ENCODE results near the gene IFT88. TPM values are rescaled to one million over a fixed set of nuclear protein-coding genes. Genes with fewer than 3 reads are reported as not detected.
A peak's percentile ranks its signal among the peaks of the same experiment; 100 is the strongest.

Gene IFT88
- polyA plus RNA-seq, 1 experiment: 3.8 TPM

DNA sequence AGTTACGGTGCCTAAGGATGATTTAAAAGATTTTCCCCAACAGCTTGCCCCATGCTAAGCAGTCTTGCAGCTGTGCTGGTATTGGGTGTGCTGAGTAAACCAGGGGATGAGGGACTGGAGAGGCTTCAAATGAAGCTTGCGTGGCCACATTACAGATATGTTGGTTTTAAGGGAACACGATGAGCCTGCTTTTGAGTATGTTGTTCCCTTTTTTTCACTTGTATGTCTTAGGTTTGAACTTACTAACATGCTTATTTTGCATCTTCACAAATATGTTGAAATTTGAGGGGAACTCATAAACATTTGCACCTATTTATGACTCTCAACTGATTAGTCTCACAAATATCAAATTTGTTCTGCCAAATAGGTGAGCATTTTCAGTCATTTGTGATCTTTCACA lies 134.5 kb downstream of the IFT88 start:
- no peak for DNase-seq (ENCODE audit: low read depth)
- CTCF ChIA-PET: interaction anchor here (0.7 to 4.5 kb wide), 3 partner anchors 11 to 127 kb away, joined by 3 to 18 read pairs (median 4); no protein-coding TSS in a partner anchor
- H3K4me3 ChIP-seq (ENCODE audit: low read depth, low read length): no peak overlapping the region
- H3K36me3 ChIP-seq (ENCODE audit: control insufficient read depth, insufficient read depth, low read length): no peaks in the 10 kb centered on the region
- no peaks in the 10 kb centered on the region for H3K27me3 ChIP-seq (ENCODE audit: control insufficient read depth, insufficient read depth, low read length)
- POLR2A ChIA-PET: no interaction called here
- TF ChIP-seq, protein P1, sequence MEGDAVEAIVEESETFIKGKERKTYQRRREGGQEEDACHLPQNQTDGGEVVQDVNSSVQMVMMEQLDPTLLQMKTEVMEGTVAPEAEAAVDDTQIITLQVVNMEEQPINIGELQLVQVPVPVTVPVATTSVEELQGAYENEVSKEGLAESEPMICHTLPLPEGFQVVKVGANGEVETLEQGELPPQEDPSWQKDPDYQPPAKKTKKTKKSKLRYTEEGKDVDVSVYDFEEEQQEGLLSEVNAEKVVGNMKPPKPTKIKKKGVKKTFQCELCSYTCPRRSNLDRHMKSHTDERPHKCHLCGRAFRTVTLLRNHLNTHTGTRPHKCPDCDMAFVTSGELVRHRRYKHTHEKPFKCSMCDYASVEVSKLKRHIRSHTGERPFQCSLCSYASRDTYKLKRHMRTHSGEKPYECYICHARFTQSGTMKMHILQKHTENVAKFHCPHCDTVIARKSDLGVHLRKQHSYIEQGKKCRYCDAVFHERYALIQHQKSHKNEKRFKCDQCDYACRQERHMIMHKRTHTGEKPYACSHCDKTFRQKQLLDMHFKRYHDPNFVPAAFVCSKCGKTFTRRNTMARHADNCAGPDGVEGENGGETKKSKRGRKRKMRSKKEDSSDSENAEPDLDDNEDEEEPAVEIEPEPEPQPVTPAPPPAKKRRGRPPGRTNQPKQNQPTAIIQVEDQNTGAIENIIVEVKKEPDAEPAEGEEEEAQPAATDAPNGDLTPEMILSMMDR (IDR thresholded peaks at IDR 0.05; ENCODE audit: insufficient read depth, low read depth, low read length): no peak

DNA sequence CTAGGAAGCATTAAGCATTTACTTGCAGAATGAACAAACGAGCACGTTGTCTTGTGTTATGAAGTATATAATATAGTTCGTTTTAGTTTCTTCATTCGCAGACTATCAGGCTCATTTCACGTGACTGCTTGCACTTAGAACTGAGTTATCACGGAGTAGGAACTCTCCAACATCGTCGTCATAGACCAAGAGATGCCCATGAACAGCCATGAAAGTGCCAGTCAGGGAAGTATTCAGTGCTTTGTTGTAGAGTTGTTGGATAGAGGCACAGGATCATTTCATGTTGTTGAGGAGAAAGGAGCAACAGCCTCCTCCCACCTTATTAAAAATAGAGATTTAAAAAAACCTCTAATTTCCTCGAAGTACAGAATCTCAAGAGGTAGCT lies 135.6 kb downstream of the IFT88 start:
- POLR2A ChIA-PET: no interaction called here

DNA sequence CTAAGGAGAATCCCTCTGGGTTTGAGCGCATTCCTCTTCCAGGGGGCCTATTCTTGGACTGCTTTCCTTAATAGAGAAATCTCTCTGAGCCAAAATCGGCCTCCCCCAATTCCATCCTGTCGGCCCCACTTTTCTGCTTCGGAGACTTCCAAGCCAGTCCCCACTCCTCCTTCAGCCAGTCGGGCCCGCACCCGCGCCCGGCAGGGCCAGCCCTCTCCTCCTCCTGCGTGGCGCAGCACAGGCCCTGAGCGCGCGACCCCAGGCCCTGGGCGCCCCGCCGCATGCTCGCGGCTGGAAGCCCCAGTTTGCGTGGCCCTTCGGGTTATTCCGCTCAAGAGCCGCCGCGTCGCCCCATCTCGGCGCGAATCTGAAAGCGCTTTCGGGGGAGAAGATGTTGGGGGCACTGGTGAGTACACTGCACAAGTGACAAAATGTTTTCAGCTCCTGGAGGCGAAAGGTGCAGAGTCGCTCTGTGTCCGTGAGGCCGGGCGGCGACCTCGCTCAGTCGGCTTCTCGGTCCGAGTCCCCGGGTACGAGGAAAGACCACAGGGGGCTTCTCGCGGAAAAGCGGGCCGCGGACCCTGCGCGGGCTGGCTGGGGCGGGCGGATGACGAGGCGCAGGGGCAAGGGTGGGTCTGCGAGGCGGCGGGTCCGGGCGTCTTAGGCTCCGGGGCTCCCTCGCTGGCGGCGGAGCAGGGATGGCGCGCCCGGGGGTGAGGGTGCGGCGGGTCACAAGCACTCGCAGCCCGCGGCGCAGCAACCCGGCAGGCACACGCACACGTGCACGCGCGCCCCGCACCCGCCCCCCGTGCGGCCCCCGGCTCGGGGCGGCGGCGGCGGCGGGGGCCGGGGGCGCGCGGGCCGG lies 136.2 kb downstream of the IFT88 start, which contains the start of gene IL17D:
IL17D (plus strand) TSS at position 785 of the 865 bp plus-strand sequence. CDS start 303 bp downstream, outside the sequence.
- H3K36me3 ChIP-seq (ENCODE audit: control insufficient read depth, insufficient read depth, low read length): no peaks in the 10 kb centered on the region
- CTCF ChIA-PET: interaction anchor here (0.6 to 4.5 kb wide), 14 partner anchors 11 to 774 kb away, joined by 3 to 18 read pairs (median 3); no protein-coding TSS in a partner anchor
- TF ChIP-seq, protein P1 (IDR thresholded peaks at IDR 0.05; ENCODE audit: insufficient read depth, low read depth, low read length): peak; percentile 2; the same call in 1 of the 2 replicates
- peak within 1 kb of the TSS; percentile 57 for H3K4me3 ChIP-seq (ENCODE audit: low read depth, low read length)
- H3K27me3 ChIP-seq (ENCODE audit: control insufficient read depth, insufficient read depth, low read length): no peaks in the 10 kb centered on the region
- no peak for DNase-seq (ENCODE audit: low read depth)
- POLR2A ChIA-PET: no interaction called here

More for the DNA sequence above, 135.6 kb downstream of the IFT88 start:
- no peaks in the 10 kb centered on the region for H3K27me3 ChIP-seq (ENCODE audit: control insufficient read depth, insufficient read depth, low read length)
- H3K4me3 ChIP-seq (ENCODE audit: low read depth, low read length): peak overlapping the region; percentile 57
- TF ChIP-seq, protein P1 (IDR thresholded peaks at IDR 0.05; ENCODE audit: insufficient read depth, low read depth, low read length): no peak
- no peaks in the 10 kb centered on the region for H3K36me3 ChIP-seq (ENCODE audit: control insufficient read depth, insufficient read depth, low read length)
- DNase-seq (ENCODE audit: low read depth): no peak
- CTCF ChIA-PET: interaction anchor here (0.7 to 4.5 kb wide), 5 partner anchors 12 to 775 kb away, joined by 3 to 18 read pairs (median 3); no protein-coding TSS in a partner anchor

DNA sequence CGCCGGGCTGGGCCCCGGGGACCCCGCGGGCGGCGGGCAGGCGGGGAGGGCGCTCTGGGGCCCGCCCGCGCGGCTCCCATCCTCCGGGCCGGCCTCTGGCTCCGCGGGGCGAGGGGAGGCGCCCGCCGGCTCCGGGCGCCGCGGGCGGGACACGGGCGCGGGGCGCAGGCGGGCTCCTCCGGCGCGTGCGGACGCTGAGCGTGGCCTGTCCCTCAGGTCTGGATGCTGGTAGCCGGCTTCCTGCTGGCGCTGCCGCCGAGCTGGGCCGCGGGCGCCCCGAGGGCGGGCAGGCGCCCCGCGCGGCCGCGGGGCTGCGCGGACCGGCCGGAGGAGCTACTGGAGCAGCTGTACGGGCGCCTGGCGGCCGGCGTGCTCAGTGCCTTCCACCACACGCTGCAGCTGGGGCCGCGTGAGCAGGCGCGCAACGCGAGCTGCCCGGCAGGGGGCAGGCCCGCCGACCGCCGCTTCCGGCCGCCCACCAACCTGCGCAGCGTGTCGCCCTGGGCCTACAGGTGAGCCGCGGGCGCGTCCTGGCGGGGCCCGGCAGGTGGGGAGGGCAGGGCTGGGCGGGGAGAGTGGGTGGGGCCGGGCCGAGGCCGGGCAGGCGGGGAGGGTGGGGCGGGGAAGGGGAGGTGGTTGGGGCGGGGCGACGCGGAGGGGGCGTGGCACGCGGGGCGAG lies 137.0 kb downstream of the IFT88 start:
- no peaks in the 10 kb centered on the region for H3K36me3 ChIP-seq (ENCODE audit: control insufficient read depth, insufficient read depth, low read length)
- DNase-seq (ENCODE audit: low read depth): no peak
- H3K27me3 ChIP-seq (ENCODE audit: control insufficient read depth, insufficient read depth, low read length): no peaks in the 10 kb centered on the region
- ChIA-PET CTCF (interaction anchor here (0.6 to 4.5 kb wide), 14 partner anchors 11 to 769 kb away, joined by 3 to 18 read pairs (median 3); no protein-coding TSS in a partner anchor), POLR2A (no interaction called here)
- peak overlapping the region; percentile 45 for H3K4me3 ChIP-seq (ENCODE audit: low read depth, low read length)
- TF ChIP-seq, protein P1 (IDR thresholded peaks at IDR 0.05; ENCODE audit: insufficient read depth, low read depth, low read length): peak; percentile 52
